ENCODE data around the gene GAA. TPM values are rescaled to one million over a fixed set of nuclear protein-coding genes. Genes with fewer than 3 reads are reported as not detected.
"Not testable (repeated sequence)": the region's sequence is repeated elsewhere in the genome, so short reads cannot be mapped to it uniquely, and the experiment has no call there.

GAA gene
- total RNA-seq, 1 experiment from 2014 or later, result 68.4 TPM

DNA sequence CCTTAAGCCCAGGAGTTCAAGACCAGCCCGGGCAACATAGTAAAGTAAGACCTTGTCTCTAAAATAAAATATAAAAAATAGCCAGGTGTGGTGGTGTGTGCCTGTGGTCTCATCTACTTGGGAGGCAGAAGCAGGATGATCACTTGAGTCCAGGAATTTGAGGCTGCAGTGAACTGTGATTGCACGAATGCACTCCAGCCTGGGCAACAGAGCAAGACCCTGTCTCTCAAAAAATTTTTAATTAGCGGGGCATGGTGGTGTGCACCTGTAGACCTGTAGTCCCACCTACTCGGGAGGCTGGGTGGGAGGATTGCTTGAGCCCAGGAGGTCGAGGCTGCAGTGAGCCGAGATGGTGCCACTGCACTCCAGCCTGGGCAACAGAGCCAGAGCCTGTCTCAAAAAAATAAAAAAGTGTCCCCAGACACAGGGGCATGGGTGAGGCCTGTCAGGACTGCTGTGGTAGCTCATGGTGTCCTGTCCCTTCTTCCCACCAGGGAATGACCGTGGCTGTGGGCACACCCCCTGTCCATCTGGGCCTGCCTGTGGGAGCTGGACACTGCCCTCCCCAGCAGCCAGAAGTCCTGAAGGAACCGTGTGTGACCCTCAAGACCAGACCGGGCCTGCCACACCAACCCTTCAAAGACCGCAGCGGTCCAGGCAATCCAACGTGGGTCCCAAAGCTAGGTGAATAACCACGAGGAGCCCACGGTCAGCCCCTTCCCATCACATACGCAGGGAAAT, 30.8 kb upstream of the GAA start:
- Histone ChIP-seq H3K27me3 (ENCODE audit: control insufficient read depth, insufficient read depth, low read length) (no peaks in the 10 kb centered on the region), H3K36me3 (replicated peaks; ENCODE audit: control insufficient read depth, insufficient read depth, low read length) (no peaks in the 10 kb centered on the region), H3K4me3 (ENCODE audit: insufficient read depth, low read depth, low read length) (no peak overlapping the region)
- no peak for DNase-seq

DNA sequence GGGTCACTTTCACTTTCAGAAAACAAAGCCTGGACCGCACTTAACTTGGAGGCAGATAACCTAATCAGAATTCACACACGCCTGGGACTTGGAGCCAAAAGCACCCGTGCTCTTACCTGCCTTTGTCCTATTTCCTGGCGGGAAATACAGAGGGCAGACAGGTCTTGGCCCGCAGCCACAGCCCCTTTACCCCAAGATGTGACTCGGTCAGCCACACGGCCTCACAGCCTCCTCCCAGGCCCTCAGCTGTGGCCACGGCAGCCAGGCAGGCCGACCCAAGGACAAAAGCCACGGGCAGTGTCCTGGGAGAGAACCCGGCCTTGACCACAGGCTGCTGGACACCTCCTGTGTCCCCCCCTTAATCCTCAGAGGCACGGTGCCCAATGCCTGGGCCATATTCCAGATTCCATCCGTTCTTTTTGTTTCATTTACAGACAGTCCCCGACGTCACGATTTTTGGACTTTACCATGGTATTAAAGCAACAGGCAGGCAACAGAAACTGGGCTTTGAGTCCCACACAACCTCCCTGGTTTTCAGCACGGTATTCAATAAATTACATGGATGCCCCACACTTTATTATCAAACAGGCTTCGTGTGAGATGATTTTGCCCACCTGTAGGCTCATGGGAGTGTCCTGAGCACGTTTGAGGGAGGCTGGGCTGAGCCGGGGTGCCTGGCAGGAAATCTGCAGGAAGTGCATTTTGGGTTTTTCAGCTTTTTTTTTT, 30.1 kb upstream of the GAA start:
- H3K4me3 ChIP-seq (ENCODE audit: insufficient read depth, low read depth, low read length), result no peak overlapping the region

DNA sequence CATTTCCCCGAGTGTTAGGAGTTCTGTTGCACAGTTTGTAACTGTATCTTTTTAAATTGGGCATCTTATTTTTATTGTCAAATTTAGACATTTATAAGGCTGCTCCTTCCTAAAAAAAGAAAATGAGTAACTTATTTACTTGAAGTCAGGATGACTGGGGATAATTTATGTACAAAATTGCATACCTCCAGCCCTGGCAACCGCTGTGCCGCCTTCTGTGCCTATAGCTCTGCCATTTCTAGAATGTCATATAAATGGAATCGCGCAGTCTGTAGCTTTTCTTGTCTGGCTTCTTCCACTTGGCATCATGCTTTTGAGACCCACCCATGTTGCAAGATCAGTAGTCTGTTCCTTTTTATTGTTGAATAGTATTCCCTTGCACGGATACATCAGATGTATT, 29.0 kb upstream of the GAA start:
- DNase-seq, result no peak
- Histone ChIP-seq H3K36me3 (replicated peaks; ENCODE audit: control insufficient read depth, insufficient read depth, low read length) (no peaks in the 10 kb centered on the region), H3K27me3 (ENCODE audit: control insufficient read depth, insufficient read depth, low read length) (no peaks in the 10 kb centered on the region), H3K4me3 (ENCODE audit: insufficient read depth, low read depth, low read length) (no peak overlapping the region)

More for the DNA sequence above, 30.1 kb upstream of the GAA start:
- no peaks in the 10 kb centered on the region for H3K27me3 ChIP-seq (ENCODE audit: control insufficient read depth, insufficient read depth, low read length)
- DNase-seq, result no peak
- H3K36me3 ChIP-seq (replicated peaks; ENCODE audit: control insufficient read depth, insufficient read depth, low read length), result no peaks in the 10 kb centered on the region

DNA sequence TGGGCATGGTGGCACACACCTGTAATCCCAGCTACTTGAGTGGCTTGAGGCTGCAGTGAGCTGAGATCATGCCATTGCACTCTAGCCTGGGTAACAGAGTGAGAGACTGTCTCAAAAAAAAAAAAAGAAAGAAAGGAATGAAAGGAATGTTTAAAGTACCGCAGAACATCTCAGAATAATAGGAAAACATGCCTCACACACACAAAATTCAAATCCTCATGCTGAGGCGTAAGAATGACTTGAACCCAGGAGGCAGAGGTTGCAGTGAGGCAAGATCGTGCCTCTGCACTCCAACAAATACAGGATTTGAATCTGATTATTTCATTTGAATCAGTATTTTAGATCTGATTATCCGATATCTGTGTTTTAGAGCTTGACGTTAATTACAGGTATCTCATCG, 21.3 kb upstream of the GAA start:
- no peak overlapping the region for H3K4me3 ChIP-seq (ENCODE audit: insufficient read depth, low read depth, low read length)
- DNase-seq, result no peak
- no peaks in the 10 kb centered on the region for H3K27me3 ChIP-seq (ENCODE audit: control insufficient read depth, insufficient read depth, low read length)
- no peaks in the 10 kb centered on the region for H3K36me3 ChIP-seq (replicated peaks; ENCODE audit: control insufficient read depth, insufficient read depth, low read length)

DNA sequence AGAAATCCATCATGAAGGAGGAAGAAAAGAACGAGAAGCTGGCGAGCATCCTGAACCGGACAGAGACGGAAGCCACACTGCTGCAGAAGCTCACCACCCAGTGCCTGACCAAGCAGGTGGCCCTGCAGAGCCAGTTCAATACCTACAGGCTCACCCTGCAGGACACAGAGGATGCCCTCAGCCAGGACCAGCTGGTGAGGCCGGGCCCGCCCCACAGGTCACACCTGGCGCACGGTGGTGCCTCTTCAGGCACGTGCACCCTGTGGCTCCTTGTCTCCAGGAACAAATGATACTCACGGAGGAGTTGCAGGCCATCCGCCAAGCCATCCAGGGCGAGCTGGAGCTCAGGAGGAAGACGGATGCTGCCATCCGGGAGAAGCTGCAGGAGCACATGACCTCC, 19.8 kb upstream of the GAA start:
- Histone ChIP-seq H3K4me3 (ENCODE audit: insufficient read depth, low read depth, low read length) (no peak overlapping the region), H3K36me3 (replicated peaks; ENCODE audit: control insufficient read depth, insufficient read depth, low read length) (no peaks in the 10 kb centered on the region), H3K27me3 (ENCODE audit: control insufficient read depth, insufficient read depth, low read length) (no peaks in the 10 kb centered on the region)
- DNase-seq, result no peak

DNA sequence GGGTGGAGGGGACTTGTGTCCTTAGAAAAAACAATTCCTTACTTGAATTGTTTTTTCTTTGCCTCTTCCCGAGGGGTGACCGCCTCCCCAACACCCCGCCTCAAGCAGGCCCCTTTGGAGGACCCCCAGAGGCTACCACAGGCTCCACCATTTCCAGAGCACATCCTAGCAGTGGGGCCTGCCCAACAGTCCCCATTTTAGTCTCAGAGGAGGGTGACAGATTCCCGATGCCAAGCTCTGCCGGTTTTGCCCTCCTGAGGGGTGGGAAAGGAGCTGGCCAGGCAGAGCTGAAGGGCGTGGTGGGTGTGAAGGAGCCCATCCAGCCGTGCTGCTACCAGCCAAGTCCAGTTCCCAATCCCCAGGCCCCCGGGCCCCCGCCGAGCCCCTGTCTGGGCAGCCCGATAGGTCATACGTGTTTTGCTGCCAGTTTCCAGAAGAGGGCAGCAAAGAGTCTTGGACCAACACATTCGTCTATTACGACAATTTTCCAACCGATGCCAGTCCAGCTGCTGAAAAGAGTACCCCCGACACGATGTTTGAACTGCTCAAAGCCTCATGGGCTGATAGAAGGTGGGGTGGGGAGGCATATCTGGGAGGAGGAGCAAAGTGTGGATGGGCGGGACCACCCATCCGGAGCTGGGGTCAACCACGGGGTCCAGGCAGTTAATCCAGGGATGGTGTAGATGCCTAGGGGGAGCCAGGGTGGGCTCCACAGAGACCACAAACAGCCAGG, 18.8 kb upstream of the GAA start:
- H3K4me3 ChIP-seq (ENCODE audit: insufficient read depth, low read depth, low read length), result no peak overlapping the region
- H3K27me3 ChIP-seq (ENCODE audit: control insufficient read depth, insufficient read depth, low read length), result no peaks in the 10 kb centered on the region
- H3K36me3 ChIP-seq (replicated peaks; ENCODE audit: control insufficient read depth, insufficient read depth, low read length), result no peaks in the 10 kb centered on the region
- DNase-seq, result peak; percentile 96

DNA sequence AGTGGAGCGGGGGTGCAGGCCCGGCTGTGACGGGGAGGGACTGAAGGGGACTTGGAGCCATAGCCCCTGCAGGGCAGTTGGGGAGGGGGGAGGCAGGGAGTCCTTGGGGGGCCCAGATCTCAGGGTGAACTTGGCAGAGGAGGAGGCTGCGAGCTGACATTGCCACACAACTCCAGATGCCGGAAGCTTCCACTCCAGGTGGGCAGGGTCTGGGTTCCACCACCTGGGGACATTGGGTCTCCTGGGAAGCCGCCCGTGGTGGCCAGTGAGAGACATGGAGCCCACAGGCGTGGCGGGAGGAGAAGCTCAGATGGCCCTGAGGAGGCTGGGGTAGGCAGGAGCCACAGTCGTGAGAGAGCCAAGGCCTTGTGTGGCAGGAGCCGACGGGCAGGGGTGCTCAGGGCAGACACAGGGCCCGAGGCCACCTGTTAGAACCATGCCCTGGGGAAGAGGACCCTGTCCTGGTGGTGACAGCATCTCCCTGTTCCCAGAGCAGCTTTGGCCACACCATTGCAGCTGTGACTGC, 18.2 kb upstream of the GAA start:
- DNase-seq, result peak; percentile 59
- H3K27me3 ChIP-seq (ENCODE audit: control insufficient read depth, insufficient read depth, low read length), result no peaks in the 10 kb centered on the region
- H3K36me3 ChIP-seq (replicated peaks; ENCODE audit: control insufficient read depth, insufficient read depth, low read length), result no peaks in the 10 kb centered on the region
- H3K4me3 ChIP-seq (ENCODE audit: insufficient read depth, low read depth, low read length), result no peak overlapping the region

DNA sequence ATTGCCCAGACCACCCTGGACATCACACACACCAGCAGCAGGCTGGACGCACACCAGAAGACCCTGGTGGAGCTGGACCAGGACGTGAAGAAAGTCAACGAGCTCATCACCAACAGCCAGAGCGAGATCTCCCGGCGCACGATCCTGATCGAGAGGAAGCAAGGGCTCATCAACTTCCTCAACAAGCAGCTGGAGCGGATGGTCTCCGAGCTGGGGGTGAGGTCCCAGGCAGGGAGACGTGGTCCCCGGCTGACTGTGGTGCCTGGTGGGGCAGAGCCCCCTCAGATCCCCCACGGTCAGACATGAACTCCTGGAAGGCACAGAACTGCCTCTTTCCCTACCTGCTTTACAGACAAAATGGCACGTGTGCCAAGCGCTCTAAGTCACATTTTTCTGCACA, 16.6 kb upstream of the GAA start:
- DNase-seq, result no peak
- Histone ChIP-seq H3K36me3 (replicated peaks; ENCODE audit: control insufficient read depth, insufficient read depth, low read length) (no peaks in the 10 kb centered on the region), H3K27me3 (ENCODE audit: control insufficient read depth, insufficient read depth, low read length) (no peaks in the 10 kb centered on the region), H3K4me3 (ENCODE audit: insufficient read depth, low read depth, low read length) (no peak overlapping the region)

DNA sequence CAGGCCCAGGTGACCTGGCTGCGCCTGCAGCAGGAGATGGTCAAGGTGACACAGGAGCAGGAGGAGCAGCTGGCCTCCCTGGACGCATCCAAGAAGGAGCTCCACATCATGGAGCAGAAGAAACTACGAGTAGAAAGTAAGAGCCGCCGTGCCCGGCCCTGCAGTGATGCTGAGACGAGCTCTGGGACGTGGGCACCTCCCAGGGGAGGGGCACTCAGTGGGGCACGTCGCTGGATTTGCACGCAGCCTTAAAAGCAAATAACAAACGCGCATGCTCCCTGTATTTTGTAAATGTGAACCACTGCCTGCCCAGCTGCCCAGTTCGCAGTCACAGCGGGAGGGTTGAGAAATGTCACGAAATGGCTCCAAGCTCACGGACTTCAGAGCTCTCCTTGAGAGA, 15.3 kb upstream of the GAA start:
- DNase-seq, result no peak
- no peaks in the 10 kb centered on the region for H3K36me3 ChIP-seq (replicated peaks; ENCODE audit: control insufficient read depth, insufficient read depth, low read length)

DNA sequence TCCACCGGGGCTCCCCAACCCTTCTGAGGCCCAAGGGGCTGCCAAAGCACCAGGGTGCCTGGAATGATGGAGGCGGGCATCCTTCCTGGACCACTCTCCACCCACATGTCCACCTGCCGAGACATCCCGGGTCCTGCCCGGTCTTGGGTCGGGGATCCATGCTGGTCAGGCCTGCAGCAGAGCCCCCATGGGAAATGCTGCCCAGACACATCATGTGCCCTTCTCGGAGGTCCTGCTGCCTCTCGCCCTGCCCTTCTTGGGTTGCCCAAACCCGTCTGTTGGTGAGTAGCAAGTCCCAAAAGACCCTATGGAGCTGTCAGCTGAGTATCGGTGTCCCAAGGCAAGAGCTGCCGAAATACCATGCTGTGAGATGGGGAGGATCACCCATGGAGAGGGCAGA, 14.8 kb upstream of the GAA start:
- no peak overlapping the region for H3K4me3 ChIP-seq (ENCODE audit: insufficient read depth, low read depth, low read length)
- no peak for DNase-seq

More for the DNA sequence above, 15.3 kb upstream of the GAA start:
- no peak overlapping the region for H3K4me3 ChIP-seq (ENCODE audit: insufficient read depth, low read depth, low read length)
- no peaks in the 10 kb centered on the region for H3K27me3 ChIP-seq (ENCODE audit: control insufficient read depth, insufficient read depth, low read length)

DNA sequence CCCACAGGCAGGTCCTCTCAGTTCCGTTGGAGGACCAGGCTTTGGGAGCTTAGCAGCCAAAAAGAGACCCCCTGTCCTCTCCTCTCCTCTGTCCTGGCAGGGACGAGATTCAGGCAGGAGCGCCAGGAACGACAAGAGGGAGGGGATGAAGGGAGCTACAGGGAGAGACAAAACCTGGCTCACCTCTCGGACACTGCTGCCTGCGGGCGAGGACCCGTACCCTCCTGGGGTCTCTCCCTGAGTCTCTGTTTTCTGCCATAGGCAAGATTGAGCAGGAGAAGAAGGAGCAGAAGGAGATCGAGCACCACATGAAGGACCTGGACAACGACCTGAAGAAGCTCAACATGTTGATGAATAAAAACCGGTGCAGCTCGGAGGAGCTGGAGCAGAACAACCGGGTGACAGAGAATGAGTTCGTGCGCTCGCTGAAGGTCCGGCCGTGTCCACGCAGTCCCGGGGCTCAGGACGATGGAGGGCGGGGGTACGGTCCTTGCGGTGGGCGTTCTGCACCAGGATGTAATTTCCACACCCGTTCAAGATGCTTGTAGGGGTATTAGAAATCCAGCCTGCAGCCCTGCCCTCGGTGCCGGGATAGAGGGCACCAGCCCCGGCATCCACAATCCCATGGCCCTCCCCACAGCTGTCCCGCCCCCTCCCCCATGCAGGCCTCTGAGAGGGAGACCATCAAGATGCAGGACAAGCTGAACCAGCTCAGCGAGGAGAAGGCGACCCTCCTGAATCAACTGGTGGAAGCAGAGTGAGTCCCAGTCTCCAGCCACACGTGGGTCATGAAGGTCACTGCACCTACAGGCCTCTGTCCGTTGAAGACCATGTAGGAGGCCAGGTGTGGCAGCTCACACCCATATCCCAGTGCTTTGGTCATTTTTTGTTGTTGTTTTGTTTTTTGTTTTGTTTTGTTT, 13.8 kb upstream of the GAA start:
- no peak for DNase-seq
- Histone ChIP-seq H3K4me3 (ENCODE audit: insufficient read depth, low read depth, low read length) (no peak overlapping the region), H3K36me3 (replicated peaks; ENCODE audit: control insufficient read depth, insufficient read depth, low read length) (no peaks in the 10 kb centered on the region), H3K27me3 (ENCODE audit: control insufficient read depth, insufficient read depth, low read length) (no peaks in the 10 kb centered on the region)

More for the DNA sequence above, 14.8 kb upstream of the GAA start:
- Histone ChIP-seq H3K36me3 (replicated peaks; ENCODE audit: control insufficient read depth, insufficient read depth, low read length) (no peaks in the 10 kb centered on the region), H3K27me3 (ENCODE audit: control insufficient read depth, insufficient read depth, low read length) (no peaks in the 10 kb centered on the region)

DNA sequence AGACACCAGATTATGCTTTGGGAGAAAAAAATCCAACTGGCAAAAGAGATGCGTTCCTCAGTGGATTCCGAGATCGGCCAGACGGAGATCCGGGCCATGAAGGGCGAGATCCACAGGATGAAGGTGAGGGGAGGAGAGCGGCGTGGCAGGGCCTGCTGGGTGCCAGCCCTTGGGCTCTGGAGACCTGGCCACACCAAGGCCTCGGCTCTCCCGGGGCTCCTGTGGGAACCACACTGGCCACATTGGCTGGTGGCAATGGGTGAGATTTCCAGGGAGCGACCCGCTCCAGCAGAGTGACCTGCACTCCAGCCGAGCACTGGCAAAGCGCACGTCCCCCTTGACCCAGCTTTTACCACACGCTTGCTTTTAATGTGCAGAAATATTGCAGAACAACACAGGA, 11.6 kb upstream of the GAA start:
- no peak for DNase-seq
- Histone ChIP-seq H3K4me3 (ENCODE audit: insufficient read depth, low read depth, low read length) (no peak overlapping the region), H3K36me3 (replicated peaks; ENCODE audit: control insufficient read depth, insufficient read depth, low read length) (no peaks in the 10 kb centered on the region), H3K27me3 (ENCODE audit: control insufficient read depth, insufficient read depth, low read length) (no peaks in the 10 kb centered on the region)

DNA sequence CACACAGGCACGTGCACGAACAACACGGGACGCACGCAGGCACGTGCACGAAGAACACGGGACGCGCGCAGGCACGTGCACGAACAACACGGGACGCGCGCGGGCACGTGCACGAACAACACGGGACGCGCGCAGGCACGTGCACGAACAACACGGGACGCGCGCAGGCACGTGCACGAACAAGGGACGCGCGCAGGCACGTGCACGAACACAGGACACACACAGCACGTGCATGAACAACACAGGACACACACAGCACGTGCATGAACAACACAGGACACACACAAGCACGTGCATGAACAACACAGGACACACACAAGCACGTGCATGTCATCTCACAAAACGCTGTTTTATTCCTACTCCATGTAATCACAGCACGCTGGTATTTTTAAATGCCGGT, 11.2 kb upstream of the GAA start:
- H3K36me3 ChIP-seq (replicated peaks; ENCODE audit: control insufficient read depth, insufficient read depth, low read length); DNase-seq; H3K4me3 ChIP-seq (ENCODE audit: insufficient read depth, low read depth, low read length); H3K27me3 ChIP-seq (ENCODE audit: control insufficient read depth, insufficient read depth, low read length): not testable (repeated sequence)

DNA sequence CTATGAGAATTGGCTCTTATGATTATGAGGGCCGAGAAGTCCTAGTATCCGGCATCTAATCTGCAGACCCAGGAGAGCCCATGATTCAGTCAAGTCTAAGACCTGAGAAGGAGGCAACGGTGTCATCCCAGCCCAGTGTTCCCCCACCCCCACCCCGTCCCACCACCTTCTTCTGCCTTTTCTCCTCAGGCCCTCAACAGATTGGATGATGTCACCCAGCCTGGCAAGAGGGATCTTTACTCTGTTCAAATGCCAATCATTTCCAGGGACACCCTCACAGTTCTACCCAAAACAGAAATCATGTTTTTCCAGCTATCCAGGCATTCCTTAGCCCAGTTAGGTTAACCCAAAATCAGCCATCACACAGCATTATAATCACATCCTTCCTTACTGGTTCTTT, 10.0 kb upstream of the GAA start:
- H3K36me3 ChIP-seq (replicated peaks; ENCODE audit: control insufficient read depth, insufficient read depth, low read length), result no peaks in the 10 kb centered on the region
- H3K27me3 ChIP-seq (ENCODE audit: control insufficient read depth, insufficient read depth, low read length), result no peaks in the 10 kb centered on the region
- DNase-seq, result peak; percentile 42
- no peak overlapping the region for H3K4me3 ChIP-seq (ENCODE audit: insufficient read depth, low read depth, low read length)

Measured in H7 (cell line).